Embryonic facial prominence (tissue), 1 donor: Measurements from ENCODE around the gene AP5Z1.
"Not testable (repeated sequence)": the region's sequence is repeated elsewhere in the genome, so short reads cannot be mapped to it uniquely, and the experiment has no call there.

Experiments used
- DNase-seq: peaks from one replicate; pipeline ENCODE4 v3.0.0-alpha.2; 2016; ENCODE audit errors: extremely low spot score

The AP5Z1 gene

GRCh38 chr7:4801839-4802231 is 26.4 kb downstream of the AP5Z1 start:
- no peak for DNase-seq

DNA sequence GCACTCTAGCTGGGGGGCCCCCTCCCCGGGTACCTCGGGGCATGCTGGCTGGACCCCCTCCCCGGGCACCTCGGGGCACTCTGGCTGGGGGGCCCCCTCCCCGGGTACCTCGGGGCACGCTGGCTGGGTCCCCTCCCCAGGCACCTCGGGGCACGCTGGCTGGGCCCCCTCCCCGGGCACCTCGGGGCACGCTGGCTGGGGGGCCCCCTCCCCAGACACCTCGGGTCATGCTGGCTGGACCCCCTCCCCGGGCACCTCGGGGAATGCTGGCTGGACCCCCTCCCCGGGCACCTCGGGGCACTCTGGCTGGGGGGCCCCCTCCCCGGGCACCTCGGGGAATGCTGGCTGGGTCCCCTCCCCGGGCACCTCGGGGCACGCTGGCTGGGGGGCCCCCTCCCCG is 27.2 kb downstream of the AP5Z1 start:
- not testable (repeated sequence) for DNase-seq

GRCh38 chr7:4803397-4804241 is 28.2 kb downstream of the AP5Z1 start:
- no peak for DNase-seq

DNA sequence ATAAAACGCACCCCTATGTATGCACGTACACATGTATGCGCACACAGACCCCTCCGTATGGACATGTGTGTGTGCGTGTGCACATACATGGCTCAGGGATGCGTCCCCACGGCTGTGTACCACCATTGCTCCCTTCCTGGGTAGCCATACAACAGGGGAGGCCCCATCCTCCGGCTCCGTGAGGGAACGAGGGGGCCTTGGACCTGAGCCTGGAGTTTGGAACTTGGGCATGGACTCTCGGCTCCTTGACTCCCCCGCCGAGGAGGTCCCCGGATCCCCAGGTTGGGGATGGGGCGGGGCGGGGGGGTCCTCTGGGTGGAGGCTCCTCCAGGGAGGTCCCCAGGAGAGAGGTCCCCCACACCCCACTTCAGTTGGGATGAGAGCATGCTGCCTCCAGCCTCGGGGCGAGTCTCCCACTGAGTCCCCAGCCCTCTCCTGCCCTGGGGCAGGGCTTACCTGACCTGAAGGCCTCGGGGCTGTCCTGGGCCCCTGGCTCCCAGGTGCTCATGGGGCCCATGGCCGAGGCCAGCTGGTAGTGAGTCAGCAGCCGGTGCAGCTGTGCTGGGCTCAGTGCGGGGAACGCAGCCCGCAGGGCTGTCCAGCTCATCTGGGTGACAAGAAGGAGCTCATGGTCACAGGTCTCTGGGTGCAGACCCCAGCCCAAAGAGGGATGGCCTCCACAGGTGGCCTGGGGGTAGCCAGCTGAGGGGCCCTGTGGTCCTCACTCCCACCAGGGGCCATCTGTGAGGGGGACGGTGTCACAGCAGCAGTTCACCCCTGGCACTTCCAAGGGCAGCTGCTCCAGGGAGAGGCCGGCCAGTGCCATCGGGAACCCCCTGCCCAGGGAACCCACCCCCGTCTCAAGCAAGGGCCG is 29.9 kb downstream of the AP5Z1 start:
- DNase-seq, result no peak

DNA sequence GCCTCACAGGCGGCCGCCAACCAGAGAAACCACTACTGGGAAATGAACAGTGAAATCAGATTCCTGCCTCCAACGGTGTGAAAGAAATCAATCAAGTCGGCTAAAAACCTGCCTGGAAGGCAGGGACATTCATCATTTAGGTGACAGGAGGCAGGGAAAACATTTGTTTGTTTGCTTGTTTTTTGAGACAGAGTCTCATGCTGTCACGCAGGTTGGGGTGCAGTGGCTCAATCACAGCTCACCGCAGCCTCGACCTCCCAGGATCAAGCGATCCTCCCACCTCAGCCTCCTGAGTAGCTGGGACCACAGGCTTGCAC is 30.5 kb downstream of the AP5Z1 start:
- DNase-seq, result no peak

DNA sequence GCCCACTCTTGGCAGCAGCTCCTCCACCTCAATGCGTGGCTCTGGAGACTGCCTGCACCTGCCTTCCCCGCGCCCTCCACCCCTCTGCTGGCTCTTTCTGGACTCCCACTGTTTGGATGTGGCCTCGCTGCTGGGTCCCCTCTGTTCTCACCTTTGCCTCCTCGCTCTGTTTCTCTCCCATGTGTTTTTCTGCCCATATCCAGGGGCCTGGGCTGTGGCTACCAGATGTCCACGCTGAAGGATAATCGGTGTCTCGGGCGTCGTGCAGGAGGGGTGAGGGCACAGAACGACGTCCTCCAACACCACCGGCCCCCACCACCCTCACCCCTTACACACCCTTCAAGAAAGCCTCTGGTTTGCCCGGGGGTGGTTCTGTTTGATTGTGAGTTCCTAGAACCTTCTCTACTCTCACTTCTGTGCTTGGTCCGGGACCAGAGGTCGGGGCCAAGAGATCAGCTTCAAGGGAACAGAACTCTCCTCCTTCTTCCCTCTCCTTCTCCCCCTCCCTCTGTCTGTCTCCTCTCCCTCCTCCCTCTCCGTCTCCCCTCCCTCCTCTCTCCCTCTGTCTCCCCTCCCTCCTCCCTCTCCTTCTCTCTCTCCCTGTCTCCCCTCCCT is 31.7 kb downstream of the AP5Z1 start:
- DNase-seq, result no peak

DNA sequence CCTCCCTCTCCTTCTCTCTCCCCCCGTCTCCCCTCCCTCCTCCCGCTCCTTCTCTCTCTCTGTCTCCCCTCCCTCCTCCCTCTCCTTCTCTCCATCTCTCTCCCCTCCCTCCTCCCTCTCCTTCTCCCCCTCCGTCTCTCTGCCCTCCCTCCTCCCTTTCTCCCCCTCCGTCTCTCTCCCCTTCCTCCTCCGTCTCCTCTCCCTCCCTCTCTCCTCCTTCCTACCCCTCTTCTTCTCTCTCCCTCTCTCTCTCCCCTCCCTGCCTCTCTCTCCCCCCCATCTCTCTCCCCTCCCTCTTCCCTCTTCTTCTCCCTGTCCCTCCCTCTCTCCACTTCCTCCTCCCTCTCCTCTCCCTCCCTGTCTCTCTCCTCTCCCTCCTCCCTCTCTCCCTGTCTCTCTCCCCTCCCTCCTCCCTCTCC is 32.2 kb downstream of the AP5Z1 start:
- DNase-seq, result no peak

- no peak for DNase-seq
Observed at GRCh38 chr7:4808026-4808425, 32.6 kb downstream of the AP5Z1 start.

GRCh38 chr7:4808565-4808964 is 33.1 kb downstream of the AP5Z1 start:
- DNase-seq, result no peak

- DNase-seq, result no peak
Observed at GRCh38 chr7:4809091-4809591, 33.7 kb downstream of the AP5Z1 start.

- no peak for DNase-seq
Observed at GRCh38 chr7:4809666-4810065, 34.2 kb downstream of the AP5Z1 start.

DNA sequence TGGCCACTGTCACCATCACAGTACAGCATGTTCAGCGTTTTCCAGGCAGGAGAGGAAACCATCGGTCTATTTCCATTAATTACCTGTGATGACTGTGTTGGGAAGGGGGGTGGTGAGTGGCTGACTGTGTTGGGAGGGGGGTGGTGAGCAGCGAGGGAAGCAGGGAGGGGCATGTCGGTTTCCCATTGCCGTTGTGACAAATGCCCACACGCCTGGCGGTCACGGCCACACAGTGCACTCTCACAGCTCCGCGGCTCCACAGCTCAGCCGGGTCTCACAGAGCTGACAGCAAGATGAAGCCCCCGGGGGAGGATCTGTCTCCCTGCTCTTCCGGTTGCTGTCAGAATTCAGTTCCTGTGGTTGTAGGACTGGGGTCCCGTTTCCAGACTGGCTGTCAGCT is 39.0 kb downstream of the AP5Z1 start:
- DNase-seq, result no peak

DNA sequence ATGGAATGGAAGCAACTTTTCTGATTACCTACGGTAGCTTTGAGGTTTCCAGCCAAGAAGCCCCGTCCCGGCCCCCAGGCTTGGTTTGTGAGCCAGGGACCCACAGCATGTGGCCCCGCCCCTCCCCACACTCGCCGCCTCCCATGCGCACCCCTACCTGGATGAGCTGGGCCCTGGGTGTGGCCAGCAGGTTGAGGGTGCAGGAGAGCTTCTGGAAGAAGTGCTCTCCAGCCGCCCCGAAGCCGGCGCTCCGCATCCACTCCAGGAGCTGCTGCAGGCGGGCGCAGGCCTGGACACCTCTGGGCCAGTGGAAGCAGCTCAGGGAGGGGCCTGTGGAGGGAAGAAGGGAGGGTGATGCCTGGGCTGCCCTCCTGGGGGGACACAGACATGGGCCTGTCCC is 39.7 kb downstream of the AP5Z1 start:
- DNase-seq, result no peak

DNA sequence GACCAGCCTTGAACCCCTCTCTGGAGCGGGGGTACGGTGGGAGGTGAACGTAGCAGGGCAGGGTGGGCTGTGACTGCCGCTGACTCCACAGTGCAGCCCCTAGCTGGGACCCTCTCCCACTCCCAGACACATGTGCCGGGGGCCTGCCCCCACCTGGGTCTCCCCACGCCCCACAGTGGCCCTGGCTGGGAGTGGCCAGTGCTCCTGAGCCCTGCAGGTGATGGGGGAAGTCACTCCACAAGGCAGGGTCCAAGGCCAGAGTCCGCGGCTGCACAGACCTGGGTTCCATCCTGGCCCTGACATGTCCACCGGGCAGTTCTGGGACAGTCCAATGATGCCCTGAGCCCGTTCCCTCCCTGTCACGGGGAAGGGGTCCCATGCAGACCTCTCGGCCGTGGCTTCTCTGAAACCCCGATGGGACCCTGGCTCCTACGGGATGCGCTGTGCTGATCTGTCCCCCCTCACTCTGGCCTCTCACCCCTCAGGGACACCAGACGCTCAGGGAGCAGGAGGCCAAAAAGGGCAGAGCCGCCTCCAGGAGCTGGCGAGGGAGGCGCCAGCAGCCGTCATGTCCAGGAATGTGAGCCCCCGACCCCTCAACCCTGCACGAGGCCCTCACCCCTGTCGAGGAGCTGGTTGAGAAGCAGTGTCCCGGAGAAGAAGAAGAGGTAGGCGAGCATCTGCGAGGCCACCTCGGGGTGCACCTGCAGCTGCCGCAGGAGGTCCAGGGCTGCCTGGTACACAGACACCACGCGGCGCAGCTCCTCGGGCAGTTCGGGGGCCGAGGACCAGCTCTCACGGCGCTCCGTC is 40.4 kb downstream of the AP5Z1 start:
- no peak for DNase-seq

- DNase-seq, result no peak
Observed at GRCh38 chr7:4816419-4817080, 41.1 kb downstream of the AP5Z1 start.

- DNase-seq, result no peak
Observed at GRCh38 chr7:4817178-4817901, 41.9 kb downstream of the AP5Z1 start.

DNA sequence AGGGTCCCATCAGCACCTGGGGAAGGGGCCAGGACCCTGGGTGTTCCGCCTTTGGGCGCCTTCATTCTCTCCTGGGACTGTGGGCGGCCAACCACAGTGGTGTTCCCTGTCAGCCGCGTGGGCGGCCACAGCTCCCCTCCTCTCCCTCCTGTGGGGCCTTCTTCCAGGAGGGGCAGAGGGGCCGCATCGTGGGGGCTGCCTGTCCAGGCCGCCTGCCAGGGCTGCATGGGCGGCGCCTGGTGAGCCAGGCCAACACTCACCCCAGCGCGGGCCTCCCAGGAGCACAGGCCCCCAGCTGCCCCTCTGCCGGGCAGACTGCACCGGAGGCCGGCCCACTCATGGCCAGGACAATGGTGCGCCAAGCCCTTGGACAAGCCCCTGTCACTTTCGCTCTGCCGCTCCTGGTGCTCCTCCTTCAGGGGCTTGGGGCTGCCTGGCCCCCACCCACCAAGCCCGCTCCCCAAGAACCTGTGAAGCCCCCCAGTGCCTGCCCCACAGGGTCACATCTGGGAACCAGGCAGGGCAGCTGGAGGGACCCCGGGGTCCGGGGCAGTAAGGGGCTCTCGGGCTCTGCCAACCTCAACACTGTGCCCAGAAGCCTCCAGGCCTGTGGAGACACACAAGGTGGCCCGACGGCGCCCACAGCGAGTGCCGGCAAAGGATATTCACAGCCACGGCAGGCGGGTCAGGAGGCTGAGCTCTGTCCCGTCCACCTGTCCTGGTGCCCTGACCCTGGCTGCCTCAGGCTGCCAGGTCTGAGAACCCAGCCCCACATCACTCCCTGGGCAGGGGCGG is 42.8 kb downstream of the AP5Z1 start:
- DNase-seq, result no peak

- DNase-seq, result no peak
Observed at GRCh38 chr7:4819560-4820404, 44.4 kb downstream of the AP5Z1 start.
